HAP-1 (cell line): ENCODE results near the gene DUSP15.
"Not testable (repeated sequence)": the region's sequence is repeated elsewhere in the genome, so short reads cannot be mapped to it uniquely, and the experiment has no call there.

ENCODE experiments used
- DNase-seq, 2 experiments: peaks; one replicate each; pipeline ENCODE4 v3.0.0-alpha.2; 2016 to 2020; ENCODE audit warnings: low spot score in 2 of 2
- H3K27me3 ChIP-seq: fragments of 250-450 bp; sonication (Bioruptor Pico); 2 replicates; pipeline ENCODE4 v1.5.1; 2020; ENCODE audit warnings: low read depth, mild to moderate bottlenecking, moderate library complexity
- H3K36me3 ChIP-seq: fragments of 250-450 bp; sonication (Bioruptor Pico); replicated peaks from 2 replicates; pipeline ENCODE4 v1.5.1; 2020; ENCODE audit warnings: mild to moderate bottlenecking
- H3K4me1 ChIP-seq: fragments of 250-450 bp; sonication (Bioruptor Pico); 2 replicates; pipeline ENCODE4 v1.5.1; 2020; ENCODE audit warnings: mild to moderate bottlenecking
- H3K4me3 ChIP-seq: fragments of 250-450 bp; sonication (Bioruptor Pico); 2 replicates; pipeline ENCODE4 v1.5.1; 2020; ENCODE audit warnings: mild to moderate bottlenecking, moderate library complexity
- H3K9me3 ChIP-seq: fragments of 250-450 bp; sonication (Bioruptor Pico); 2 replicates; pipeline ENCODE4 v1.5.1; 2020; ENCODE audit warnings: mild to moderate bottlenecking, moderate library complexity
- in situ Hi-C: fragments of 300-500 bp; cut with MboI; formaldehyde crosslinking; loops from 3 replicates; pipeline ENCODE4 v1.14.3; 2020; ENCODE audit warnings: low sequenced_read_pairs, inconsistent platforms, mixed read lengths

DUSP15 gene

GRCh38 chr20:31822421-31823330 is 47.7 kb downstream of the DUSP15 start:
- H3K4me3 ChIP-seq: peak overlapping the region; percentile 1; the same call in 1 of the 2 replicates
- H3K4me1 ChIP-seq: peaks cover 2% of the 10 kb centered on the region; the same call in 1 of the 2 replicates
- no peaks in the 10 kb centered on the region for H3K36me3 ChIP-seq
- H3K9me3 ChIP-seq: no peaks in the 10 kb centered on the region
- in situ Hi-C loops: loop anchor here (5.0 to 10.0 kb wide), 3 partner anchors 132 to 832 kb away; partner anchors contain the start of gene PDRG1
- peak; percentile 65 to 89 for DNase-seq
- no peaks in the 10 kb centered on the region for H3K27me3 ChIP-seq

- H3K36me3 ChIP-seq: no peaks in the 10 kb centered on the region
- peaks cover 2% of the 10 kb centered on the region; the same call in 1 of the 2 replicates for H3K4me1 ChIP-seq
- H3K4me3 ChIP-seq: no peak overlapping the region
- in situ Hi-C loops: loop anchor here (5.0 to 10.0 kb wide), 3 partner anchors 133 to 833 kb away; partner anchors contain the start of gene PDRG1
- no peaks in the 10 kb centered on the region; the same call in 1 of the 2 replicates for H3K9me3 ChIP-seq
- no peak for DNase-seq
- H3K27me3 ChIP-seq: no peaks in the 10 kb centered on the region
Observed at GRCh38 chr20:31821427-31821826, 48.9 kb downstream of the DUSP15 start.

GRCh38 chr20:31820228-31820627 is 50.1 kb downstream of the DUSP15 start:
- H3K27me3 ChIP-seq: no peaks in the 10 kb centered on the region
- H3K4me1 ChIP-seq: peaks cover 2% of the 10 kb centered on the region; the same call in 1 of the 2 replicates
- DNase-seq: no peak
- no peaks in the 10 kb centered on the region for H3K36me3 ChIP-seq
- no peaks in the 10 kb centered on the region; the same call in 1 of the 2 replicates for H3K9me3 ChIP-seq
- in situ Hi-C loops: loop anchor here (5.0 to 10.0 kb wide), 3 partner anchors 135 to 835 kb away; partner anchors contain the start of gene PDRG1
- H3K4me3 ChIP-seq: no peak overlapping the region

GRCh38 chr20:31819083-31819784 is 51.1 kb downstream of the DUSP15 start, which contains the start of gene MYLK2:
MYLK2 (plus strand) TSS chr20:31819356; CDS start chr20:31819581, 225 bp downstream.
- no peaks in the 10 kb centered on the region; the same call in 1 of the 2 replicates for H3K9me3 ChIP-seq
- H3K36me3 ChIP-seq: no peaks in the 10 kb centered on the region
- no peak within 1 kb of the TSS for H3K4me3 ChIP-seq
- no peak for DNase-seq
- peaks cover 2% of the 10 kb centered on the region; the same call in 1 of the 2 replicates for H3K4me1 ChIP-seq
- in situ Hi-C loops: no loop called here
- H3K27me3 ChIP-seq: no peaks in the 10 kb centered on the region

GRCh38 chr20:31818376-31818908 is 51.9 kb downstream of the DUSP15 start:
- Histone ChIP-seq H3K4me1 (peaks cover 2% of the 10 kb centered on the region; the same call in 1 of the 2 replicates), H3K9me3 (no peaks in the 10 kb centered on the region; the same call in 1 of the 2 replicates), H3K4me3 (no peak overlapping the region), H3K27me3 (no peaks in the 10 kb centered on the region), H3K36me3 (no peaks in the 10 kb centered on the region)
- in situ Hi-C loops: no loop called here
- no peak for DNase-seq

GRCh38 chr20:31817461-31817860 is 52.9 kb downstream of the DUSP15 start:
- no peak for DNase-seq
- H3K4me1 ChIP-seq: no peaks in the 10 kb centered on the region; the same call in 1 of the 2 replicates
- in situ Hi-C loops: no loop called here
- no peak overlapping the region for H3K4me3 ChIP-seq
- H3K36me3 ChIP-seq: no peaks in the 10 kb centered on the region
- H3K27me3 ChIP-seq: no peaks in the 10 kb centered on the region
- H3K9me3 ChIP-seq: no peaks in the 10 kb centered on the region; the same call in 1 of the 2 replicates

- H3K4me1 ChIP-seq: no peaks in the 10 kb centered on the region
- no peaks in the 10 kb centered on the region; the same call in 1 of the 2 replicates for H3K9me3 ChIP-seq
- no peak overlapping the region for H3K4me3 ChIP-seq
- H3K36me3 ChIP-seq: peaks cover 4% of the 10 kb centered on the region; the same call in 1 of the 2 replicates
- no peaks in the 10 kb centered on the region for H3K27me3 ChIP-seq
- in situ Hi-C loops: no loop called here
- no peak for DNase-seq
Observed at GRCh38 chr20:31816221-31816620, 54.1 kb downstream of the DUSP15 start.

GRCh38 chr20:31815408-31816188 is 54.7 kb downstream of the DUSP15 start:
- no peak for DNase-seq
- in situ Hi-C loops: no loop called here
- H3K4me3 ChIP-seq: no peak overlapping the region
- no peaks in the 10 kb centered on the region for H3K27me3 ChIP-seq
- H3K36me3 ChIP-seq: peaks cover 4% of the 10 kb centered on the region; the same call in 1 of the 2 replicates
- H3K4me1 ChIP-seq: no peaks in the 10 kb centered on the region
- no peaks in the 10 kb centered on the region; the same call in 1 of the 2 replicates for H3K9me3 ChIP-seq

- H3K36me3 ChIP-seq, H3K4me3 ChIP-seq, H3K9me3 ChIP-seq, DNase-seq, in situ Hi-C loops, H3K4me1 ChIP-seq, H3K27me3 ChIP-seq: not testable (repeated sequence)
Observed at GRCh38 chr20:31814142-31814541, 56.2 kb downstream of the DUSP15 start.

GRCh38 chr20:31813611-31814010 is 56.7 kb downstream of the DUSP15 start:
- no peak overlapping the region for H3K4me3 ChIP-seq
- no peak for DNase-seq
- no peaks in the 10 kb centered on the region for H3K4me1 ChIP-seq
- no peaks in the 10 kb centered on the region; the same call in 1 of the 2 replicates for H3K9me3 ChIP-seq
- in situ Hi-C loops: no loop called here
- H3K27me3 ChIP-seq: no peaks in the 10 kb centered on the region
- H3K36me3 ChIP-seq: peaks cover 9% of the 10 kb centered on the region

- H3K4me1 ChIP-seq: no peaks in the 10 kb centered on the region
- no peaks in the 10 kb centered on the region; the same call in 1 of the 2 replicates for H3K9me3 ChIP-seq
- H3K36me3 ChIP-seq: peaks cover 17% of the 10 kb centered on the region
- DNase-seq: no peak
- in situ Hi-C loops: no loop called here
- no peak overlapping the region for H3K4me3 ChIP-seq
- no peaks in the 10 kb centered on the region for H3K27me3 ChIP-seq
Observed at GRCh38 chr20:31811796-31812728, 58.3 kb downstream of the DUSP15 start.

- Histone ChIP-seq H3K36me3 (peaks cover 22% of the 10 kb centered on the region), H3K27me3 (no peaks in the 10 kb centered on the region), H3K4me3 (no peak overlapping the region), H3K4me1 (no peaks in the 10 kb centered on the region), H3K9me3 (no peaks in the 10 kb centered on the region)
- no peak for DNase-seq
- in situ Hi-C loops: no loop called here
Observed at GRCh38 chr20:31811198-31811597, 59.1 kb downstream of the DUSP15 start.
